B cell (primary cell): Measurements from ENCODE around the gene CCDC93. TPM values are rescaled to one million over a fixed set of nuclear protein-coding genes. Genes with fewer than 3 reads are reported as not detected.

Experiments used
- ATAC-seq: fragments of 200-7000 bp; cut with Tn5 transposase; one replicate; pipeline ENCODE4 v1.10.0; 2021; ENCODE audit warnings: low read depth, mild to moderate bottlenecking, moderate number of reproducible peaks, moderate library complexity
- CTCF ChIA-PET: fragments of 350-600 bp; sonication (Branson Sonifier 250); formaldehyde crosslinking; loops from one replicate; lab custom pipeline; 2021; ENCODE audit warnings: antibody characterized with exemption, inconsistent platforms; lab: Charles Lee
- POLR2A ChIA-PET: fragments of 350-600 bp; sonication (Branson Sonifier 250); formaldehyde crosslinking; loops from one replicate; lab custom pipeline; 2021; ENCODE audit warnings: antibody characterized with exemption; lab: Charles Lee
- DNase-seq: peaks from one replicate; pipeline ENCODE4 v3.0.0; 2013
- H2AFZ ChIP-seq: 2 replicates; pipeline ENCODE4 v1.6.1; 2012; ENCODE audit warnings: mild to moderate bottlenecking, low read depth, low read length; ENCODE audit not compliant: insufficient read depth, poor library complexity, severe bottlenecking
- H3K27ac ChIP-seq, 2 donors: 1 replicate in 1 of 2; 2 replicates in 1 of 2; pipeline ENCODE4 v1.5.1; 2012 to 2013; ENCODE audit warnings: low read length in 2 of 2, mild to moderate bottlenecking in 2 of 2, moderate library complexity in 1 of 2
- H3K27me3 ChIP-seq, 4 experiments: fragments of 200-600 bp in 1 of 4; sonication (generic) in 1 of 4; replicated peaks in 1 of 4; 1 replicate in 2 of 4; 2 replicates in 2 of 4; pipeline versions ENCODE4 v1.6.1 to v1.7.0; 2013 to 2016; ENCODE audit warnings: low read length in 3 of 4, mild to moderate bottlenecking in 2 of 4, mixed read lengths in 1 of 4, moderate library complexity in 1 of 4; ENCODE audit not compliant: insufficient read depth in 4 of 4, control insufficient read depth in 3 of 4; ENCODE audit errors: control extremely low read depth in 1 of 4
- H3K36me3 ChIP-seq, 2 experiments: replicated peaks in 1 of 2; 1 replicate in 1 of 2; 2 replicates in 1 of 2; pipeline versions ENCODE4 v1.6.1 to v1.7.1; 2013; ENCODE audit warnings: low read length in 1 of 2; ENCODE audit not compliant: insufficient read depth in 2 of 2, control insufficient read depth in 1 of 2; ENCODE audit errors: control extremely low read depth in 1 of 2, extremely low read depth in 1 of 2
- H3K4me1 ChIP-seq, 2 donors: fragments of 200-600 bp in 1 of 2; sonication (generic) in 1 of 2; 1 replicate in 1 of 2; 2 replicates in 1 of 2; pipeline versions ENCODE4 v1.5.1 to v1.6.1; 2013 to 2017; ENCODE audit warnings: low read length in 2 of 2; ENCODE audit not compliant: control insufficient read depth in 2 of 2, insufficient read depth in 2 of 2
- H3K4me2 ChIP-seq: replicated peaks from 2 replicates; pipeline ENCODE3; 2012; ENCODE audit warnings: mild to moderate bottlenecking, low read depth, low read length; ENCODE audit not compliant: poor library complexity, severe bottlenecking
- H3K4me3 ChIP-seq, 5 experiments: fragments of 200-600 bp in 1 of 5; sonication (generic) in 1 of 5; 1 replicate in 3 of 5; 2 replicates in 2 of 5; pipeline versions ENCODE4 v1.5.1 to v1.7.0; 2011 to 2016; ENCODE audit warnings: low read length in 4 of 5, mild to moderate bottlenecking in 4 of 5, low read depth in 2 of 5, control low read depth in 1 of 5, moderate library complexity in 1 of 5; ENCODE audit not compliant: insufficient read depth in 1 of 5; ENCODE audit errors: control extremely low read depth in 1 of 5, extremely low read depth in 1 of 5
- H3K79me2 ChIP-seq: fragments of 200-600 bp; sonication (generic); one replicate; pipeline ENCODE4 v1.6.0; 2016; ENCODE audit warnings: low read length; ENCODE audit not compliant: control insufficient read depth, insufficient read depth
- H3K9ac ChIP-seq: fragments of 200-600 bp; sonication (generic); 2 replicates; pipeline ENCODE4 v1.6.1; 2017; ENCODE audit warnings: mild to moderate bottlenecking, low read length, moderate library complexity
- H3K9me3 ChIP-seq, 3 donors: one replicate each; pipeline versions ENCODE4 v1.6.1 to v1.7.1; 2013; ENCODE audit warnings: low read length in 2 of 3; ENCODE audit not compliant: control insufficient read depth in 2 of 3, insufficient read depth in 1 of 3; ENCODE audit errors: control extremely low read depth in 1 of 3
- H4K20me1 ChIP-seq: 2 replicates; pipeline ENCODE4 v1.6.0; 2012; ENCODE audit warnings: mild to moderate bottlenecking, low read length; ENCODE audit not compliant: insufficient read depth, control insufficient read depth, poor library complexity, severe bottlenecking
- H3K27ac Mint-ChIP-seq: one replicate; pipeline ENCODE4 v1.8.0; 2021; ENCODE audit warnings: mixed read lengths
- H3K27me3 Mint-ChIP-seq: one replicate; pipeline ENCODE4 v1.8.0; 2021; ENCODE audit warnings: mixed read lengths
- H3K4me1 Mint-ChIP-seq: one replicate; pipeline ENCODE4 v1.8.0; 2021; ENCODE audit warnings: mixed read lengths
- H3K4me3 Mint-ChIP-seq: one replicate; pipeline ENCODE4 v1.8.0; 2021; ENCODE audit warnings: mixed read lengths
- H3K9me3 Mint-ChIP-seq: one replicate; pipeline ENCODE4 v1.8.0; 2022; ENCODE audit warnings: mixed read lengths; ENCODE audit not compliant: insufficient read depth
- CTCF ChIP-seq: fragments of 200-600 bp; IDR thresholded peaks from one replicate; pipeline ENCODE4 v1.8.0; 2022; ENCODE audit warnings: antibody characterized with exemption, mild to moderate bottlenecking
- EZH2 ChIP-seq: IDR thresholded peaks from 2 replicates; pipeline ENCODE4 v1.6.1; 2012; ENCODE audit warnings: borderline replicate concordance, low read depth, mild to moderate bottlenecking, moderate library complexity, low read length; ENCODE audit not compliant: insufficient read depth, poor library complexity, severe bottlenecking
- WGBS: methylation state at CpG from one replicate; pipeline ENCODE4 v1.1.5; 2013; ENCODE audit warnings: missing lambda C conversion rate; ENCODE audit not compliant: insufficient coverage; 5-methylcytosine and 5-hydroxymethylcytosine counted together
- intact Hi-C: fragments of 100-400 bp; cut with micrococcal nuclease; formaldehyde crosslinking; loops from one replicate; pipeline ENCODE4 v1.10.0; 2022
- polyA plus RNA-seq: library from polyadenylated mRNA; depleted of rRNA; stranded (reverse); fragments of >200 nt; gene quantifications from 2 replicates; pipeline ENCODE4 v1.2.3, GENCODE V29; 2012
- total RNA-seq, 2 donors: library from RNA; stranded (reverse); fragments of 120-200 nt in 1 of 2; gene quantifications; 1 replicate in 1 of 2; 2 replicates in 1 of 2; pipeline versions ENCODE4 v1.2.3 to v1.2.4, GENCODE V29; 2013 to 2022

The CCDC93 gene
- total and polyA plus RNA-seq, 2 donors (not counting 1 experiment from before 2014, with no cell fraction given) = 17.5 to 79.6 TPM

- peaks cover 5 to 84% of the 10 kb centered on the region in 2 experiments for H3K36me3 ChIP-seq
- TF ChIP-seq EZH2 (no peak), CTCF (no peak)
- ChIA-PET CTCF (interaction anchor here (1.0 to 1.4 kb wide), 4 partner anchors 11 to 48 kb away, joined by 3 to 5 read pairs (median 4); no protein-coding TSS in a partner anchor), POLR2A (no interaction called here)
- H3K9me3 Mint-ChIP-seq = no peaks in the 10 kb centered on the region
- H3K4me1 ChIP-seq = no peaks in the 10 kb centered on the region
- H3K4me3 ChIP-seq = no peak overlapping the region
- DNase-seq = peak; percentile 6
- no peaks in the 10 kb centered on the region for H3K27me3 ChIP-seq
- no peak overlapping the region for H3K27ac ChIP-seq
- no peak overlapping the region for H3K4me3 Mint-ChIP-seq
- no peak overlapping the region for H3K27ac Mint-ChIP-seq
- ATAC-seq = no peak
- no peaks in the 10 kb centered on the region for H3K4me1 Mint-ChIP-seq
- no peaks in the 10 kb centered on the region for H4K20me1 ChIP-seq
- no peak overlapping the region for H2AFZ ChIP-seq
- no peaks in the 10 kb centered on the region for H3K27me3 Mint-ChIP-seq
- H3K9ac ChIP-seq = no peak overlapping the region
- intact Hi-C loops = no loop called here
- WGBS = 100% methylated on average over 1 of the region's 1 CpG
- no peaks in the 10 kb centered on the region for H3K79me2 ChIP-seq
- H3K4me2 ChIP-seq = no peak overlapping the region
- no peaks in the 10 kb centered on the region for H3K9me3 ChIP-seq
These were observed 57.7 kb downstream of the CCDC93 start for GRCh38 chr2:117956036-117956796.

- Histone ChIP-seq H3K36me3 (peaks cover 4 to 88% of the 10 kb centered on the region in 2 experiments), H3K9me3 (no peaks in the 10 kb centered on the region), H3K4me1 (no peaks in the 10 kb centered on the region), H3K4me3 (no peak overlapping the region), H3K79me2 (no peaks in the 10 kb centered on the region), H3K4me2 (no peak overlapping the region), H4K20me1 (no peaks in the 10 kb centered on the region), H3K9ac (no peak overlapping the region), H3K27ac (no peak overlapping the region), H3K27me3 (no peaks in the 10 kb centered on the region), H2AFZ (no peak overlapping the region)
- intact Hi-C loops = no loop called here
- ChIA-PET CTCF (no interaction called here), POLR2A (no interaction called here)
- Mint-ChIP-seq H3K27me3 (no peaks in the 10 kb centered on the region), H3K4me1 (no peaks in the 10 kb centered on the region), H3K4me3 (no peak overlapping the region), H3K27ac (no peak overlapping the region), H3K9me3 (no peaks in the 10 kb centered on the region)
- TF ChIP-seq EZH2 (no peak), CTCF (no peak)
- no peak for ATAC-seq
- DNase-seq = no peak
These were observed 60.6 kb downstream of the CCDC93 start for GRCh38 chr2:117953231-117953630.
